HG02981 (cell line): Measurements from ENCODE around the gene HMCN1.

Source experiments
- ATAC-seq: cut with Tn5 transposase; IDR thresholded peaks from one replicate; pipeline ENCODE4 v1.9.1; 2021; ENCODE audit warnings: mild to moderate bottlenecking, moderate library complexity; ENCODE audit not compliant: unreplicated experiment

Gene HMCN1

DNA sequence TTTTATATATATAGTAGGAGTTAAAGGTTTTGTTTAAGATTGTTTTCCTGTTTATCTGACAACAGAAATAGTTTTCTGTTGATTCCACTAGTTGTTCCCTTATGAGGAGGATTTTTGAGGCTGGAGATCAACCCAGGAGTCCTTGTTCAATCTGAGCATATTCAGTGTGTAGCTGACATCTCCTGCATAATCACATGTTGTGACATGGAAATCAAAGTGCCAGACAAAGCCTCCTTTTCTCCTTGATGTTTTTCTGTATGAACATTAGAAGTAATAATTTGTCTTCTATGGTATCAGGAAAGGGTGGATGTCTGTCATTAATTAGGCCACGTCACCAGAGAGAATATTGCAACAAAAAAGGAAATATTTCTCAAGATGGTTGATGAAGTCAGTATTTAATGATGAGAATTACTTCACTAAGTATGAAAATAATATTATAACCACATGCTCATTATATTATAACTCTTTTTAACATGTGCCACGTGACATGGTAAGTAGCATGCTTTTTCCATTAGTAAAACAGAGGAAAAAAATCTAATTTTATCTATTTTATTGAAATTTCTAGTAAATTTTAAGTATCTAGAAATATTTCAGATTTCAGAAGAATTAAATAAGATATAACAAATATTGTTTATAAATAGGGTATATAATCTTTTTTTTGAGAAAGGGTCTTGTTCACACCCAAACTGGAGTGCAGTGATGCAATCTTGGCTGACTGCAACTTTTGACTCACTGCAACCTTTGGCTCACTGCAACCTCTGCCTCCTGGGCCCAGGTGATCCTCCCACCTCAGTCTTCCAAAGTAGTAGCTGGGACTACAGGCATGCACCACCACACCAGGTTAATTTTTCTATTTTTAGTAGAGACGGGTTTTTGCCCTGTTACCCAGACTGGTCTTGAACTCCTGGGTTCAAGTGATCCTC is 223.5 kb downstream of the HMCN1 start:
- no peak for ATAC-seq

- ATAC-seq: no peak
Measured at GRCh38 chr1:185960422-185961321, 226.5 kb downstream of the HMCN1 start.

DNA sequence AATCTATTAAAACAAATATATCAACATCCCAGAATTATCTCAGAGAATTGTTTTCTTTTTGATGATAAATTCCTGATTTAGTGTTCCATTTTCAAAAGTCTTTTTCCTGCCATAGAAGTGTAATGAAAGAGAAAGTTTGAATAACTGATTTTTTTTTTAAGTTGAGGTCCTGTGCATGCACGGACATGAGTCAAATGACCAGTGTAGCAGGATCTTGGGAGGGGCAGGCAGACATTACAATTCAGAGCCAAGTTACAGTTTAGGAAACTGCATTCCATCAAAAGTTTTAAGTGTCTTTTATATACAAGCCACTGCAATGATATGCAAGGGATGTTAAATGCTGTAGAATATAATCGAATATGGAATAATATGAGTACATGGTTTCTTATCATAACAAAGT is 227.5 kb downstream of the HMCN1 start:
- no peak for ATAC-seq

GRCh38 chr1:185964946-185965345 is 230.8 kb downstream of the HMCN1 start:
- ATAC-seq: no peak

GRCh38 chr1:185965870-185966269 is 231.7 kb downstream of the HMCN1 start:
- ATAC-seq: no peak

DNA sequence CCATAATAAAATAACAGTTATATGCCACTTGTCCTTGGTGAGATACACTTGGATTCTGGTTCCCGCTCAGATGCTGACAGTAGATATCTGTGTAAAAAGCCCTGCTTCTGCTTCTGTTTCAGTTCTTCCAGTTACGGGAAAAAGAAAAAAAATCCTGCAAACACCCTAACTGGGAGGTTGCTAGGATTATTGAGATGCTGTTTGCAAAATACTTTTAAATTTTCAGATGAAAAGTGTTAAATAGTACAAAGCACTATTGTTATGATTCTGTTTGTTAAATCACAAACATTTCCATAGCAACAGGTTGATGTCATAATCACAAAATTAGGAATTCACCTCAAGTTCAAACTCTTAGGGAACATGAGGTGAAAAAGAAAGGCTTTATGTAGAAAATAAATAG is 232.3 kb downstream of the HMCN1 start:
- ATAC-seq: no peak

DNA sequence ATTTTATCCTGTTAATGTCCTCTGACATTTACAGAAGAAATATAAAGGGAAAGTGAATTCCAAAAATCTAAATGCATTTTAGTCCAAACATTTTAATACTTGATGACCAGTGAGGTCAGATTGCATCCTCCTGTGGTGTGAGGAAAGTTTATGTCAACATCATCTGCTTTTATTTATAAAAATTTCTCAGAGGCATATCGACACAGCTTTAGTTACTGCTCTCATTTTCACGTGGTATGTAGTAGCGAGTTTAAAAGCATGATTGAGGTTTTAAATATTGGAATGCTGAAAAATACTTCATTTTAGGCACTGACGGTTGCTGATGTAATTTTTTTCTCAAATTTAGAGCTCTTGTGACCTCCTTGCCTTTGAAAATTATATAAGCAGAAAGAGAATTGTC is 234.8 kb downstream of the HMCN1 start:
- no peak for ATAC-seq

- no peak for ATAC-seq
Measured at GRCh38 chr1:185969524-185969991, 235.4 kb downstream of the HMCN1 start.

GRCh38 chr1:185971688-185972087 is 237.5 kb downstream of the HMCN1 start:
- ATAC-seq: no peak

DNA sequence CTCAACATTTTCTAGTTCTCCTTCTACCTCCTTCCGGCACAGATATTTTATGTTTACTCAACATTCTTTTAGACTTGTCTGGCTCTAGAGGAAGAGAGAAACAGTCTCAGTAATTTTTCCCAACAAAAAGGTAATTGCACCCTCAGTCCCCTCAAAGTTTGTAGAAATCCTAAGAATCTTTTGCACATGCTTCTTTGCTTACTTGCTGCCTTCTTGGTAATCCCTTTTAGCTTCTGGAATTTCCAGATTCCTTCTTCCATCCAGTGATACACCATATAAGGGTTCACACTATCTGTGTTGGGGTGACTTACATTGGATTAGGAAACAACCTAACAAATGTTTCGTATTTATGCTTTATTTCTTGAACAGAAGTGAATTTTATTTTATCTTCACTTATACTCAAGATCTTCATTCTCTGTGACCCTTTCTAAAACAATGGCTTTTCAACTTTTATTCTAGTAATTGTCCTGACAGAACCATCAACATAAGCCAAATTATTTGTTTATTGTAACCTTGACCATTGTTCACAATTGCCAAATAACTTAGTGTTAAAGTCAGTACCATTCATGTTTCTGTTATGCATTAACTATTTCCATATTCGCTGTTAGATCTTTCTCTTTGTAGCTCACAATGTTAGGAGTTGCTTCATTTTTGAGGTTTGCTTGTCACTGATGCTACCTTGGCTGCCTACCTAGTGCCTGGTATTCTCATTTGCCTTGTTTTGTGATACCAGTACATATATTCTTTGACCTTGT is 238.1 kb downstream of the HMCN1 start:
- ATAC-seq: no peak

DNA sequence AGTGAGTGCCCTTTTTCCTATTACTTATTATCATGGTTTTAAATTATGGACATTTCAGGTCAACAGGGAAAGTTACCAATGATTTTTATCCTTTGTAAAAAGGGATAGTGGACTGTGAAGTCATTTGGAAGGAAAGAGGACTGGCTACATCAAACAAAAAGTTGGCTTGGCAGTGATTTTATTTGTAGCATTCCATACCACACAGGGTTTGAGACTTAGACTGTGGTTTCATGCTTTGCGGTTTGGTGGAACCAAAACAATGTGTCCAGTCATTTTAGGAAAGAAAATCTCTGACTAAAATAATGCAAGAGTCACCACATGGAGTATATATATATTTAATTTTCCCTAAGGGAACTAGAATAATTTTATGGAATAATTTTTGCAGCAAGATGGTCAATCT is 239.5 kb downstream of the HMCN1 start:
- no peak for ATAC-seq

DNA sequence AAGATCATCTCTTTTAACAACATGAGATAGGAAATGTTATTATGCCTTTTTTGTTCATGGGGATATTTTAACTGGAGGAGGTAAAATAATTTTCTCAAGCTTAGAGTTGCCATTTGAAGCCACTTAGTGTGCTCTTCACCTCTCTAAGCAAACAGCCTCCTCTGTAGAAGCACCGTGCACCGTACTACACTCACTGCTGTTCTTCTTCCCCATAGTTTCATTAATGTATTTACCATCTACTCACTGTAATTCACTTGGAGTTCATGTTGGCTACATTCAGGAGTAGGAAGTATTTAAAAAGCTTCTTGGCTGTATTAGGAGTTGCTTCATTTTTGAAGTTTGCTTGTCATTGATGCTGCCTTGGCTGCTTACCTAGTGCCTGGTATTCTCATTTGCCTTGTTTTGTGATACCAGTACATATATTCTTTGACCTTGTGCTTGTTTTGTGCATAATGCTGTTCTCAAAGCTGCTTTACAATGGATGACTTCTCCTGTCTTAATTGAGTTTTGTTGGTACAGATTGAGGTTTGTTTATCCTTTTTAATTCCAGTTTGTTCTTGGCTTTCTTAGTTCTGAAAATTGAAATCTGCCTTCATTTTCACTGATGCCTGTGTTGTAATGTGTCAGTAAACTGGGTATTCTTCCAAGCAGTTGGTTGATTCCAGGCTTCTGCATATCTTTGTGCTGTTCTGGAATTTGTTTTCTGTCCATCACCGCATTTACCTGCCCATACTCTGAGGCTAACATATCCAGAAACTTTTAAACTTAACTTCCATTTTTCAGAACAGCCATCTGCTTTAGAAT is 240.4 kb downstream of the HMCN1 start:
- ATAC-seq: no peak

GRCh38 chr1:185980891-185981290 is 246.7 kb downstream of the HMCN1 start:
- no peak for ATAC-seq

DNA sequence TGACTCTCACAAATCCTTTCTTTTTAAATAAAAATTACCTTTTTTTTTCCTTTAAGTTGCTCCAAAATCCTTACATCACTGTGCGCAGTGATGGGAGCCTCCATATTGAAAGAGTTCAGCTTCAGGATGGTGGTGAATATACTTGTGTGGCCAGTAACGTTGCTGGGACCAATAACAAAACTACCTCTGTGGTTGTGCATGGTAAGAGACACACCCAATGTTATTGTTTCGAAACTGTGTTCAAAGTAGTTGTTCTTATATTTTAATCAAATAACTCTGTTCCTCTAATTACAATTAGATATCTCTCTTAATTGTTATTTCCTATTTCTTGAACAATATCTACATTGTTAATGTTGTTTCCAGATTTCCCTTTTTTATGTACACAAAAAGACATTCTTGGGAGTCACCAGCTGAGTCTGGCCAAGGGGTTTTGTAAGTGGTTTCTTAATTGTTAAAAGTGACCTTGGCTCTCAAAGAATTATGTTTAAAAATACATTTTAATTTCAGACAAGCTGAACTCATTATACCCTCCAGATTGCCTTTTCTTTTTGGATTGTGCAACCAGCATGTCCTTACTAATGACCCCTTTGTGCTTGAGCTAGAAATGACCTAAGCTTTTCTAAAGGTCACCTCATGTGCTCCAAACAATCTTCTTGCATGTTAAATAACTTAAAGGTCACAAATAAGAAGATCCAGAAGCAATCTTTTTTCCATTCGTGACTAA is 250.1 kb downstream of the HMCN1 start:
- no peak for ATAC-seq

GRCh38 chr1:185987611-185988321 is 253.6 kb downstream of the HMCN1 start:
- ATAC-seq: no peak

GRCh38 chr1:185990565-185990964 is 256.4 kb downstream of the HMCN1 start:
- ATAC-seq: no peak

DNA sequence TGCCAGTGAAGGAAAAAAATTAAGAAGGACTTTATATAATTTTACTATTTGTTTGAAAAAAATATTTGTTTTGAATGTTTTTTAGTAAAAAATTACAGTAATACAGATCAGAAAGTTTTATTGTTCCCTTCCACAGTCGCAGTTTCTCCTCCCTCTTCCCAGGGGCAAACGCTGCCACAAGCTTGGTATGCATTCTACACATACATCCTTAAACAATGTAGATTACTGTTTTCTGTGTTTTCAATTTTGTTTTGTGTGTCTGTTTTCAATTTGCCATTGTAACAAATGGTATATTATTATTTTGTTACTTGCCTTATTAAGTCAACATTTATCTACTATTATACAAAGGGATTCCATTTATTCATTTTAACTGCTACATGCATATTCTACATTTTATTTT is 257.1 kb downstream of the HMCN1 start:
- ATAC-seq: no peak

DNA sequence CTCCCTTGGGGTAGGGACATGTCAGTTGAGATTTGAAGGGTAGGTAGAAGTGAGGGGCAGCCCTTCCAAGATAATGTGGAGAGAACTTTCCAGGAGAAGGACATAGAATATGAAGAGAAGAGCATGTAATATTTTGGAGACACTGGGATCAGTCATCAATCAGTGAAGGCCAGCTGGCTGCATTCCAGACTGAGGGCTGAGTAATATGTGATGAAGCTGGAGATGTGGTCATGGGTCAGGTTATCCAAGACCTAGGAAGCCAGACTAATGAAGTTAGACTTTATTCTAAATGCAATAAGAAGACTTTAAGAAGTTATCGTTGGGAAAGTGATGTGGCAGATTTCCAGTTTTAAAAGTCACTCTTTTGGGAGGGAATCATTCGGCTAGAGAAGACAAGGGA is 262.0 kb downstream of the HMCN1 start:
- ATAC-seq: no peak

DNA sequence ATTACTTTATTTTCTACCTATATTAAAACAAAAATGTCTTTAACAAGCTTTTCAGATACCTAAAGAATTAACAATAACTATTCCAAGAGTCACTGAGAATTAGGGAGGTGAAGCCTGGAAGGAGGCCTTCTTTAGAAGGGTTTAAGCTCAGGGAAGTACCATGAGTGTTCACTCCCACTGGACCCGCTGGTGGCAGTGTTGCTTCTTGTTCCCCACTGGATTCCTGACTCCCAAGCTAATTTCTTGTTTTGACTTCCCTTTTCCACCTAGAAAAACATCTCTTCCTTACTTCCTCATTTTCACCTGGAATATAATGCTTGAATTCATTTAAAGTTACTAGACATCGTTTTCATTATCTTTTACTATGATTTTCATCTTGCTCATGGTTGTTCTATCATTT is 264.2 kb downstream of the HMCN1 start:
- ATAC-seq: no peak
